GM06990 (cell line): ENCODE measurements around the gene OR2V1.
A peak's percentile ranks its signal among the peaks of the same experiment; 100 is the strongest.
"Not testable (repeated sequence)": the region's sequence is repeated elsewhere in the genome, so short reads cannot be mapped to it uniquely, and the experiment has no call there.

Experiments
- DNase-seq: peaks from one replicate; pipeline ENCODE4 v3.0.0-alpha.2; 2011; ENCODE audit not compliant: insufficient read length; ENCODE audit errors: extremely low read depth
- H3K27me3 ChIP-seq: replicated peaks from 2 replicates; pipeline ENCODE4 v1.6.0; 2011; ENCODE audit warnings: low read length; ENCODE audit not compliant: control insufficient read depth, insufficient read depth
- H3K36me3 ChIP-seq: 2 replicates; pipeline ENCODE4 v1.5.1; 2011; ENCODE audit warnings: low read length; ENCODE audit not compliant: control insufficient read depth, insufficient read depth
- H3K4me3 ChIP-seq: replicated peaks from 2 replicates; pipeline ENCODE4 v1.5.1; 2011; ENCODE audit warnings: low read depth, mild to moderate bottlenecking, control low read depth, low read length
- TF ChIP-seq, protein P1 (sequence below): IDR thresholded peaks from 2 replicates; pipeline ENCODE4 v1.5.1; 2011; ENCODE audit warnings: low read length, control low read depth, mild to moderate bottlenecking, inconsistent platforms; ENCODE audit not compliant: insufficient read depth, poor library complexity, severe bottlenecking

OR2V1 gene, protein sequence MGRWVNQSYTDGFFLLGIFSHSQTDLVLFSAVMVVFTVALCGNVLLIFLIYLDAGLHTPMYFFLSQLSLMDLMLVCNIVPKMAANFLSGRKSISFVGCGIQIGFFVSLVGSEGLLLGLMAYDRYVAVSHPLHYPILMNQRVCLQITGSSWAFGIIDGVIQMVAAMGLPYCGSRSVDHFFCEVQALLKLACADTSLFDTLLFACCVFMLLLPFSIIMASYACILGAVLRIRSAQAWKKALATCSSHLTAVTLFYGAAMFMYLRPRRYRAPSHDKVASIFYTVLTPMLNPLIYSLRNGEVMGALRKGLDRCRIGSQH

DNA sequence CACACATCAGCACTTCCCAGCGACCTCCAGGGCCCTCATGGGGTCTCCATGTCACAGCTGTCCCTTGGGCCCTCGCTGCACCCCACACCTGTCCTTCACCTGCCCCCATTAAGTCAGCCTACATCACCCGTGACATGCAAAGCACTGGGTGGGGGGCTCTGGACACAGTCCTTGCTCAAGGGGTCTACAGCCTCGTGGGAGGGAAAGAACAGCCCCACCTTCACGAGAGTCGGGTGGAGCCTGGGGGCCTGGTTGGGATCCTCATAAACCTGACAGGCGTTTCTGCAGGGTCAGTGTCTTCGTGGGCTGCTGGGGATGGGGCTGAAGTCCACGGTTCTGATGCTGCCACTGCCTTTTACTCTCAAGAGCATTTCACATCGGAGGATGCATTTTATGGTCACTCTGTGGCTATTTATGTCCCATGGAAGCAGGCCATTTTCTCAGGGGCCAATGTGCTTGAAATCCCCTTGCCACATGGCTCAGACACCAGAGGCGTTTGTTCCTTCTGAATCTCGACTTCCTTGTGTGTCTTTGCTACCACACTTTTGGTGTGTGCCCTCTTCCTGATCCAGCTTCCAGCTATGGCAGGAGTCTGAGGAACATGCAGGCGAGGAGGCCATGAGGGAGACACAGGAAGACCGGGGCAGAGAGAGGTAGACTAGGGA is at the start of gene OR2V1:
Gene OR2V1, minus strand, starts transcription at position 338 of the 665 bp plus-strand sequence. CDS start 5,865 bp downstream, outside the sequence.
- TF ChIP-seq, protein P1, sequence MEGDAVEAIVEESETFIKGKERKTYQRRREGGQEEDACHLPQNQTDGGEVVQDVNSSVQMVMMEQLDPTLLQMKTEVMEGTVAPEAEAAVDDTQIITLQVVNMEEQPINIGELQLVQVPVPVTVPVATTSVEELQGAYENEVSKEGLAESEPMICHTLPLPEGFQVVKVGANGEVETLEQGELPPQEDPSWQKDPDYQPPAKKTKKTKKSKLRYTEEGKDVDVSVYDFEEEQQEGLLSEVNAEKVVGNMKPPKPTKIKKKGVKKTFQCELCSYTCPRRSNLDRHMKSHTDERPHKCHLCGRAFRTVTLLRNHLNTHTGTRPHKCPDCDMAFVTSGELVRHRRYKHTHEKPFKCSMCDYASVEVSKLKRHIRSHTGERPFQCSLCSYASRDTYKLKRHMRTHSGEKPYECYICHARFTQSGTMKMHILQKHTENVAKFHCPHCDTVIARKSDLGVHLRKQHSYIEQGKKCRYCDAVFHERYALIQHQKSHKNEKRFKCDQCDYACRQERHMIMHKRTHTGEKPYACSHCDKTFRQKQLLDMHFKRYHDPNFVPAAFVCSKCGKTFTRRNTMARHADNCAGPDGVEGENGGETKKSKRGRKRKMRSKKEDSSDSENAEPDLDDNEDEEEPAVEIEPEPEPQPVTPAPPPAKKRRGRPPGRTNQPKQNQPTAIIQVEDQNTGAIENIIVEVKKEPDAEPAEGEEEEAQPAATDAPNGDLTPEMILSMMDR = no peak
- H3K27me3 ChIP-seq = no peaks in the 10 kb centered on the region; the same call in 1 of the 2 replicates
- H3K36me3 ChIP-seq = no peaks in the 10 kb centered on the region
- no peak within 1 kb of the TSS for H3K4me3 ChIP-seq
- DNase-seq = no peak

DNA sequence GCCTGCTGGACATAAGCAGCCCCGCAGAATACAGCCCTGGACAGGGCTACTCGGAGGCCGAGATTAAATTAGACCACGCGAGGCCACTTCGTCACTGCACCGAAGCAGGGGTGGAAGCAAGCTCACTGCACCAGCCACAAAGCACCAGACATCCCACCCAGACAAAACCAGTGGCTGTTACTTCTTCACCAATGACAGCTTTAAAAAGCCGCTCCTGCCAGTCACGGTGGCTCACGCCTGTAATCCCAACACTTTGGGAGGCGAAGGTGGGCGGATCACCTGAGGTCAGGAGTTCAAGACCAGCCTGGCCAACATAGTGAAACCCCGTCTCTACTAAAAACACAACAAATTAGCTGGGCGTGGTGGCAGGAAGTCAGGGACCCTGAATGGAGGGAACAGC is 46.6 kb upstream of the OR2V1 start:
- H3K4me3 ChIP-seq, DNase-seq, H3K36me3 ChIP-seq, H3K27me3 ChIP-seq: not testable (repeated sequence)

DNA sequence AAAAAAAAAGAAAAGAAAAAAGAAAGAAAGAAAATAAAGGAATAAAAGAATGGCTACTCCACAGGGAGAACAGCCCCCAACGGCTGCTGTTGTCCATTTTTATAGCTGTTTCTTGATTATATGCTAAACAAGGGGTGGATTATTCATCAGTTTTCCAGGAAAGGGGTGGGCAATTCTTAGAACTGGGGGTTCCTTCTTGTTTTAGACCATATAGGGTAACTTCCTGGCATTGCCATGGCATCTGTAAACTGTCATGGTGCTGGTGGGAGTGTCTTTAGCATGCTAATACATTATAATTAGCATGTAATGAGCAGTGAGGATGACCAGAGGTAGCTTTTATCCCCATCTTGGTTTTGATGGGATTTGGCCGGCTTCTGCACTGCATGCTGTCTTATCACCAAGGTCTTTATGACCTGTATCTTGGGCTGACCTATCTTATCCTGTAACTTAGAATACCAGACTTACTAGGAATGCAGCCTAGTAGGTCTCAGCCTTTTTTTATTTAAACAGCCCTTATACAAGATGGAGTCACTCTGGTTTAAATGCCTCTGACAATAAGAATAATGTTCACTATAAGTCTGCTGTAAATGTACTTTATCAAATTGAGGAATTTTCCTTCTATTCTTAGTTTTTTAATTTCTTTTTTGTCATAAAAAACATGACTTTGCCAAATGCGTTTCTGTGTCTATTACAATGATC is 45.4 kb upstream of the OR2V1 start:
- Histone ChIP-seq H3K36me3 (no peaks in the 10 kb centered on the region), H3K4me3 (no peak overlapping the region), H3K27me3 (no peaks in the 10 kb centered on the region)
- TF ChIP-seq, protein P1 = no peak
- no peak for DNase-seq

DNA sequence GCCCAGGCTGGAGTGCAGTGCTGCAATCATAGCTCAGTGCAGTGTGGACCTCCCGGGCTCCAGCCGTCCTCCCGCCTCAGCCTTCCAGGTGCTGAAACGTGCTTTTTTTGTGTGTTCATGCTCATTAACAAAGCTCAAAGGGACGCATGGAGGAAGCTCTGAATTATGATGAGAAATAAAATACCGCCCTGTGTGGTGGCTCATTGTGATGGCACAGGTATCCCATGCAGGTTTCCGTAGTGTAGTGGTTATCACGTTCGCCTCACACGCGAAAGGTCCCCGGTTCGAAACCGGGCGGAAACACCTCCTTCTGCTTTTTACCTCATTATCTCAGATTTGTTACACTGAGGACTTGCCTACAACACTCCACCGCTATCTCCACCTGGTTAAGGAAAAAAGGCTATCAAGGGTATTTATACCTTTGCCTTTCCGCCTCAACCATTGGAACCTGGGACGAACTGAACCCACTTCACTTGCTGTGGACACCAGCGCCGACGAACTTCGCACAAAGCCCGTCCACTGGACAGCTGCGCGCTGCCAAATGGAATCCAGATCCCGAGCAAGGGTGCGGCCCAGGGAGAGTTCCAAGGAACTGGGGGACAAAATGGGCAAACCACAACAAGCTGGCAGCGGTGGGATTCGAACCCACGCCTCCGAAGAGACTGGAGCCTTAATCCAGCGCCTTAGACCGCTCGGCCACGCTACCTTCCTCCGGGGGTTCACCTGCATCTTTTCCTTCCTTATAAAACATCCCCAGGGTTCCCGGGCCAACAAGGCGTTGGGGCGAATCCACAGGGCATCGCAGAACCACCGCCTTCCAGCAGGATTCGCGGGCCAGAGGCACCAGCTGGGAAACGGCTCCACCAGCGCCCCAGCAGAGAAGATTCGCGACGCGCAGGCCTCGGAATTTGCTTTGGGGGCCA is 42.7 kb upstream of the OR2V1 start:
- TF ChIP-seq, protein P1 = no peak
- DNase-seq = peak; percentile 88
- peak overlapping the region; percentile 57 for H3K4me3 ChIP-seq

DNA sequence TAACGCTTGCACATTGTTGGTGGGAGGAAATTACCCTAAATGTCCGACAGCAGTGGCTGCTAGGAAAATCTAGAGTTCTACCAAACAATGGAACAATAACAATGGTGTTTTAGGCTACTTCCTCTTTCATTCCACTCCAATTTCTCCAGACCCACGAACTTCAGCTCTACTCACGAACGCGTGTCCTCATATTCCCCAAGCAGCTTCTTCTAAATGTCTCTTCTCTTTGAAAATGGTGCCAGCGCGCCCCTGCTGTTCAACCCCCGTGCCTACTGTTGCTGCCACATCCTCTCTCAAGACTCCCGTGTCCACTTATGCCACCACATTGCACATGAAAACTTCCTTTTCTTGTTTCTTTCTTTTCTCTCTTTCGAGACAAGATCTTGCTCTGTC is 42.1 kb upstream of the OR2V1 start:
- Histone ChIP-seq H3K36me3 (no peaks in the 10 kb centered on the region), H3K27me3 (no peaks in the 10 kb centered on the region), H3K4me3 (peak overlapping the region; percentile 57)
- DNase-seq = no peak
- TF ChIP-seq, protein P1 = peak; percentile 52

More for the DNA sequence above, 42.7 kb upstream of the OR2V1 start:
- H3K27me3 ChIP-seq = no peaks in the 10 kb centered on the region
- no peaks in the 10 kb centered on the region for H3K36me3 ChIP-seq
